Sigmoid colon (tissue), 7 donors: ENCODE data around the gene IARS1. TPM values are rescaled to one million over a fixed set of nuclear protein-coding genes. Genes with fewer than 3 reads are reported as not detected.

Experiments
- DNase-seq: peaks from one replicate; pipeline ENCODE4 v3.0.0-alpha.2; 2019
- H3K27ac ChIP-seq, 4 donors: fragments of 200-600 bp; sonication (generic); one replicate each; pipeline ENCODE4 v1.5.1; 2016 to 2019; ENCODE audit warnings: mild to moderate bottlenecking in 1 of 4
- H3K27me3 ChIP-seq, 3 donors: fragments of 200-600 bp; sonication (generic); one replicate each; pipeline ENCODE4 v1.5.1; 2019; ENCODE audit warnings: mild to moderate bottlenecking in 1 of 3
- H3K36me3 ChIP-seq, 4 donors: fragments of 200-600 bp; sonication (generic); one replicate each; pipeline ENCODE4 v1.5.1; 2016 to 2019
- H3K4me1 ChIP-seq, 4 donors: fragments of 200-600 bp; sonication (generic); one replicate each; pipeline ENCODE4 v1.5.1; 2017 to 2019
- H3K4me3 ChIP-seq, 4 donors: fragments of 200-600 bp; sonication (generic); one replicate each; pipeline ENCODE4 v1.5.1; 2017 to 2019; ENCODE audit warnings: mild to moderate bottlenecking in 2 of 4, moderate library complexity in 1 of 4
- H3K9me3 ChIP-seq, 4 donors: fragments of 200-600 bp in 3 of 4; sonication (generic) in 3 of 4; one replicate each; pipeline versions ENCODE4 v1.5.1 to v1.6.1; 2013 to 2019
- EP300 ChIP-seq, 4 donors: sonication (generic); formaldehyde crosslinking; IDR thresholded peaks; one replicate each; pipeline ENCODE4 v1.6.1; 2017; ENCODE audit warnings: antibody characterized with exemption in 4 of 4
- POLR2A ChIP-seq, 2 donors: fragments of 450-650 bp; IDR thresholded peaks; one replicate each; pipeline ENCODE4 v1.6.1; 2016; ENCODE audit warnings: antibody characterized with exemption in 2 of 2, mild to moderate bottlenecking in 2 of 2, moderate library complexity in 2 of 2
- POLR2AphosphoS5 ChIP-seq, 4 donors: sonication (generic); formaldehyde crosslinking; IDR thresholded peaks; one replicate each; pipeline ENCODE4 v1.6.1; 2017; ENCODE audit warnings: antibody characterized with exemption in 4 of 4
- WGBS, 2 donors: extraction: QIAGEN DNeasy Blood & Tissue Kit; methylation state at CpG; one replicate each; pipeline ENCODE4 v1.1.7; 2013; 5-methylcytosine and 5-hydroxymethylcytosine counted together
- intact Hi-C: fragments of 100-400 bp; cut with DNase I; formaldehyde crosslinking; loops from one replicate; pipeline ENCODE4 v1.15.1; 2023
- polyA plus RNA-seq, 3 donors: library from polyadenylated mRNA; stranded (reverse); fragments of 200-250 nt; gene quantifications; one replicate each; pipeline ENCODE4 v1.2.3, GENCODE V29; 2013
- total RNA-seq, 4 donors: library from RNA; depleted of rRNA; stranded (reverse); fragments of >200 nt; gene quantifications; one replicate each; pipeline ENCODE4 v1.1.0, GENCODE V29; 2016
- TF ChIP-seq, protein P1 (sequence below), 4 experiments: fragments of 450-650 bp in 3 of 4; fragments of 200-600 bp in 1 of 4; IDR thresholded peaks; one replicate each; pipeline ENCODE4 v1.5.1; 2016 to 2019; ENCODE audit warnings: antibody characterized with exemption in 4 of 4, mild to moderate bottlenecking in 3 of 4, moderate library complexity in 2 of 4
- donor health status: healthy with polysubstance abuse.
- donor health status: Bipolar disorder and iron deficiency.
- donor health status: healthy.

The IARS1 gene
- total and polyA plus RNA-seq, 7 donors: 9.0 to 62.4 (median 61.4) TPM

- Histone ChIP-seq H3K27me3 (no peaks in the 10 kb centered on the region), H3K9me3 (no peaks in the 10 kb centered on the region), H3K4me1 (peaks cover 0 to 7% (median 6%) of the 10 kb centered on the region in 4 donors), H3K4me3 (no peak overlapping the region), H3K36me3 (peaks cover 22 to 75% (median 41%) of the 10 kb centered on the region in 4 donors), H3K27ac (no peak overlapping the region)
- DNase-seq: no peak
- TF ChIP-seq EP300 (IDR thresholded peaks at IDR 0.05) (no peak), POLR2AphosphoS5 (IDR thresholded peaks at IDR 0.05) (no peak), POLR2A (IDR thresholded peaks at IDR 0.05) (no peak)
- TF ChIP-seq, protein P1, sequence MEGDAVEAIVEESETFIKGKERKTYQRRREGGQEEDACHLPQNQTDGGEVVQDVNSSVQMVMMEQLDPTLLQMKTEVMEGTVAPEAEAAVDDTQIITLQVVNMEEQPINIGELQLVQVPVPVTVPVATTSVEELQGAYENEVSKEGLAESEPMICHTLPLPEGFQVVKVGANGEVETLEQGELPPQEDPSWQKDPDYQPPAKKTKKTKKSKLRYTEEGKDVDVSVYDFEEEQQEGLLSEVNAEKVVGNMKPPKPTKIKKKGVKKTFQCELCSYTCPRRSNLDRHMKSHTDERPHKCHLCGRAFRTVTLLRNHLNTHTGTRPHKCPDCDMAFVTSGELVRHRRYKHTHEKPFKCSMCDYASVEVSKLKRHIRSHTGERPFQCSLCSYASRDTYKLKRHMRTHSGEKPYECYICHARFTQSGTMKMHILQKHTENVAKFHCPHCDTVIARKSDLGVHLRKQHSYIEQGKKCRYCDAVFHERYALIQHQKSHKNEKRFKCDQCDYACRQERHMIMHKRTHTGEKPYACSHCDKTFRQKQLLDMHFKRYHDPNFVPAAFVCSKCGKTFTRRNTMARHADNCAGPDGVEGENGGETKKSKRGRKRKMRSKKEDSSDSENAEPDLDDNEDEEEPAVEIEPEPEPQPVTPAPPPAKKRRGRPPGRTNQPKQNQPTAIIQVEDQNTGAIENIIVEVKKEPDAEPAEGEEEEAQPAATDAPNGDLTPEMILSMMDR (IDR thresholded peaks at IDR 0.05): no peak
- 72 to 80% methylated on average over 1 of the region's 1 CpG for WGBS, 2 donors
- intact Hi-C loops: no loop called here
Observed at GRCh38 chr9:92299116-92299515, 5.6 kb upstream of the IARS1 start.

- H3K4me1 ChIP-seq: peaks cover 0 to 11% (median 8%) of the 10 kb centered on the region in 4 donors
- TF ChIP-seq POLR2AphosphoS5 (IDR thresholded peaks at IDR 0.05): no peak
- TF ChIP-seq, protein P1 (IDR thresholded peaks at IDR 0.05): no peak
- TF ChIP-seq EP300 (IDR thresholded peaks at IDR 0.05): no peak
- TF ChIP-seq POLR2A (IDR thresholded peaks at IDR 0.05): no peak
- no peak for DNase-seq
- peaks cover 22 to 64% (median 34%) of the 10 kb centered on the region in 4 donors for H3K36me3 ChIP-seq
- H3K4me3 ChIP-seq: no peak overlapping the region
- intact Hi-C loops: no loop called here
- no peaks in the 10 kb centered on the region for H3K9me3 ChIP-seq
- no peaks in the 10 kb centered on the region for H3K27me3 ChIP-seq
- 90 to 94% methylated on average over 3 of the region's 3 CpGs for WGBS, 2 donors
- no peak overlapping the region for H3K27ac ChIP-seq
Observed at GRCh38 chr9:92298036-92298435, 4.5 kb upstream of the IARS1 start.

- no peak overlapping the region for H3K27ac ChIP-seq
- no peaks in the 10 kb centered on the region for H3K27me3 ChIP-seq
- 76 to 89% methylated on average over 3 of the region's 3 CpGs for WGBS, 2 donors
- H3K36me3 ChIP-seq: peaks cover 22 to 60% (median 32%) of the 10 kb centered on the region in 4 donors
- no peak for DNase-seq
- intact Hi-C loops: no loop called here
- H3K9me3 ChIP-seq: no peaks in the 10 kb centered on the region
- TF ChIP-seq POLR2A (IDR thresholded peaks at IDR 0.05) (no peak), EP300 (IDR thresholded peaks at IDR 0.05) (no peak)
- no peak overlapping the region for H3K4me3 ChIP-seq
- peaks cover 0 to 15% (median 13%) of the 10 kb centered on the region in 4 donors for H3K4me1 ChIP-seq
Observed at GRCh38 chr9:92297611-92298010, 4.1 kb upstream of the IARS1 start.

DNA sequence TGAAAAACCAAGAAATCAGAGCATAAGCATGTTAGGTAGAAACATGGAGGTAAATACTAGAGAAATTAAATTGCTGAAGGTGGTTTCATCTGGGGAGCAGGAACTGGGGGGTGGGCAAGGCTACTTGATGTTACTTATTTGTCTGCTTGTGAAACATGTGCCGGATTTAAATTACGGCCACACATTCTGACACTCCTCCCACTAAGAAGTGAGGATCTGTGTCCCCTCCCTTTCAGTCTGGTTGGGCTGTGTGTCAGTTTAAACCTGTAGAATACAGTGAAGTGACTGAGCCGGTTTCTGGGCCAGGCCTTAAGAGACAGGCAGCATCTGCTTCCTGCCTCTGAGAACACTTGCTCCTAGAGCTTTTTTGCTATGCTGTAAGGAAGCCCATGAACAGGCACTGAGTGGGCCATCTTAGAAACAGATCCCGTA is 2.3 kb upstream of the IARS1 start:
- Histone ChIP-seq H3K27me3 (no peaks in the 10 kb centered on the region), H3K36me3 (peaks cover 18 to 42% (median 26%) of the 10 kb centered on the region in 4 donors), H3K9me3 (no peaks in the 10 kb centered on the region), H3K4me3 (no peak overlapping the region), H3K27ac (no peak overlapping the region), H3K4me1 (peaks cover 0 to 28% (median 22%) of the 10 kb centered on the region in 4 donors)
- DNase-seq: no peak
- no peak for TF ChIP-seq POLR2A (IDR thresholded peaks at IDR 0.05)
- no peak for TF ChIP-seq POLR2AphosphoS5 (IDR thresholded peaks at IDR 0.05)
- no peak for TF ChIP-seq EP300 (IDR thresholded peaks at IDR 0.05)
- TF ChIP-seq, protein P1 (IDR thresholded peaks at IDR 0.05): no peak
- WGBS, 2 donors: 60 to 80% methylated on average over 4 of the region's 4 CpGs
- intact Hi-C loops: no loop called here

GRCh38 chr9:92295240-92295790 is 1.8 kb upstream of the IARS1 start:
- TF ChIP-seq POLR2AphosphoS5 (IDR thresholded peaks at IDR 0.05): no peak
- TF ChIP-seq EP300 (IDR thresholded peaks at IDR 0.05): no peak
- TF ChIP-seq, protein P1 (IDR thresholded peaks at IDR 0.05): no peak
- no peak for TF ChIP-seq POLR2A (IDR thresholded peaks at IDR 0.05)
- WGBS, 2 donors: 94 to 96% methylated on average over 7 of the region's 7 CpGs
- no peak overlapping the region for H3K27ac ChIP-seq
- no peak overlapping the region for H3K4me3 ChIP-seq
- H3K27me3 ChIP-seq: no peaks in the 10 kb centered on the region
- peaks cover 16 to 37% (median 24%) of the 10 kb centered on the region in 4 donors for H3K36me3 ChIP-seq
- no peak for DNase-seq
- no peaks in the 10 kb centered on the region for H3K9me3 ChIP-seq
- intact Hi-C loops: no loop called here
- peaks cover 0 to 28% (median 22%) of the 10 kb centered on the region in 4 donors for H3K4me1 ChIP-seq
